GM21390 (cell line): Measurements from ENCODE around the gene TP53BP2.
A peak's percentile ranks its signal among the peaks of the same experiment; 100 is the strongest.
"Not testable (repeated sequence)": the region's sequence is repeated elsewhere in the genome, so short reads cannot be mapped to it uniquely, and the experiment has no call there.

Experiments used
- ATAC-seq: cut with Tn5 transposase; IDR thresholded peaks from one replicate; pipeline ENCODE4 v1.9.1; 2021; ENCODE audit not compliant: unreplicated experiment

TP53BP2 gene

GRCh38 chr1:223856386-223856785 lies 10.6 kb upstream of the TP53BP2 start:
- no peak for ATAC-seq

- no peak for ATAC-seq
Observed at GRCh38 chr1:223853748-223854147, 8.0 kb upstream of the TP53BP2 start.

- no peak for ATAC-seq
Observed at GRCh38 chr1:223853275-223853674, 7.5 kb upstream of the TP53BP2 start.

- no peak for ATAC-seq
Observed at GRCh38 chr1:223852337-223852736, 6.6 kb upstream of the TP53BP2 start.

GRCh38 chr1:223849352-223850254 lies 3.9 kb upstream of the TP53BP2 start:
- ATAC-seq = peak; percentile 26

GRCh38 chr1:223848536-223848935 lies 2.8 kb upstream of the TP53BP2 start:
- ATAC-seq = no peak

- no peak for ATAC-seq
Observed at GRCh38 chr1:223847781-223848345, 2.1 kb upstream of the TP53BP2 start.

GRCh38 chr1:223845037-223845809 lies 524 bp downstream of the TP53BP2 start:
- peak; percentile 21 for ATAC-seq

GRCh38 chr1:223844787-223845036 lies 1.0 kb downstream of the TP53BP2 start:
- no peak for ATAC-seq

- ATAC-seq = no peak
Observed at GRCh38 chr1:223843934-223844786, 1.6 kb downstream of the TP53BP2 start.

GRCh38 chr1:223842784-223843183 lies 3.0 kb downstream of the TP53BP2 start:
- no peak for ATAC-seq

GRCh38 chr1:223841977-223842623 lies 3.6 kb downstream of the TP53BP2 start:
- ATAC-seq = not testable (repeated sequence)

- ATAC-seq = no peak
Observed at GRCh38 chr1:223840254-223840653, 5.5 kb downstream of the TP53BP2 start.

- no peak for ATAC-seq
Observed at GRCh38 chr1:223838125-223838854, 7.5 kb downstream of the TP53BP2 start.

GRCh38 chr1:223837687-223838086 lies 8.1 kb downstream of the TP53BP2 start:
- ATAC-seq = no peak

- no peak for ATAC-seq
Observed at GRCh38 chr1:223837206-223837605, 8.5 kb downstream of the TP53BP2 start.

GRCh38 chr1:223836586-223836985 lies 9.2 kb downstream of the TP53BP2 start:
- no peak for ATAC-seq

- ATAC-seq = no peak
Observed at GRCh38 chr1:223835754-223836153, 10.0 kb downstream of the TP53BP2 start.

GRCh38 chr1:223834660-223835263 lies 11.0 kb downstream of the TP53BP2 start:
- no peak for ATAC-seq
